Activated B cell treated with CpG ODN at 0.5 μM for 24 hours (primary cell): Measurements from ENCODE around the gene ZNF284. TPM values are rescaled to one million over a fixed set of nuclear protein-coding genes. Genes with fewer than 3 reads are reported as not detected.

ENCODE experiments used
- ATAC-seq: fragments of 200-7000 bp; cut with Tn5 transposase; one replicate; pipeline ENCODE4 v1.10.0; 2021; ENCODE audit warnings: low read depth, mild to moderate bottlenecking, moderate library complexity
- CTCF ChIA-PET: fragments of 350-600 bp; sonication (Branson Sonifier 250); formaldehyde crosslinking; loops from one replicate; lab custom pipeline; 2021; ENCODE audit warnings: antibody characterized with exemption; lab: Charles Lee
- POLR2A ChIA-PET: fragments of 350-600 bp; sonication (Branson Sonifier 250); formaldehyde crosslinking; loops from one replicate; lab custom pipeline; 2021; ENCODE audit warnings: antibody characterized with exemption; lab: Charles Lee
- DNase-seq: peaks from one replicate; pipeline ENCODE4 v3.0.0; 2022
- H3K27ac Mint-ChIP-seq: one replicate; pipeline ENCODE4 v1.8.0; 2020; ENCODE audit warnings: mixed read lengths
- H3K27me3 Mint-ChIP-seq: one replicate; pipeline ENCODE4 v1.8.0; 2021; ENCODE audit warnings: mixed read lengths
- H3K36me3 Mint-ChIP-seq: one replicate; pipeline ENCODE4 v1.8.0; 2021; ENCODE audit warnings: low read depth, mixed read lengths
- H3K4me1 Mint-ChIP-seq: one replicate; pipeline ENCODE4 v1.8.0; 2021; ENCODE audit warnings: mixed read lengths
- H3K4me3 Mint-ChIP-seq: one replicate; pipeline ENCODE4 v1.8.0; 2020; ENCODE audit warnings: mild to moderate bottlenecking, mixed read lengths
- H3K9me3 Mint-ChIP-seq: one replicate; pipeline ENCODE4 v1.8.0; 2020; ENCODE audit warnings: mixed read lengths
- CTCF ChIP-seq: fragments of 200-600 bp; IDR thresholded peaks from one replicate; pipeline ENCODE4 v1.8.0; 2022; ENCODE audit warnings: antibody characterized with exemption, mild to moderate bottlenecking
- intact Hi-C: fragments of 100-400 bp; cut with micrococcal nuclease; formaldehyde crosslinking; loops from one replicate; pipeline ENCODE4 v1.15.1; 2024
- total RNA-seq: library from RNA; stranded (reverse); gene quantifications from 2 replicates; pipeline ENCODE4 v1.2.3, GENCODE V29; 2022

Gene ZNF284
- total RNA-seq, 1 donor from 2014 or later: 2.1 TPM

- no peak for DNase-seq
- H3K27ac Mint-ChIP-seq: no peak overlapping the region
Measured at GRCh38 chr19:44072543-44073401, 813 bp downstream of the ZNF284 start.

DNA sequence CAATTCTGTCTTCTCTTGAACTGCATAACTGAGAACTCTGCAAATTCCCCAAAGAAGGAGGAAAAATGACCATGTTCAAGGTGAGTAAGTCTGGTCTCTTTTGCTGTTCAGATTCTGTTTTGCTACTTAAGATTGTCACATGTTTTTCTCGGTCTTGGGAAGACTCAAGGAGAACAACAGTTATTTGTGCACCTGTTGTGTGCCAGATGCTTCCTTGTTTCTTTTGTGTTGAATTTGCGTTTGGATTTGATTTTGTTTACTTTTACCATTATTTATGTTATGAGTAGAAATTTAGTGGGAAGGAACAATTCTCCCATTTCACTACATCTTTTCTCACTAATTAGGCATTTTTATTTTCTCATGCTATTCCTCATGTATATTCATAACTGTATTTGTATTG, 4.4 kb downstream of the ZNF284 start:
- H3K4me3 Mint-ChIP-seq: no peak overlapping the region
- H3K27ac Mint-ChIP-seq: no peak overlapping the region
- no peak for ATAC-seq
- intact Hi-C loops: no loop called here
- H3K27me3 Mint-ChIP-seq: no peaks in the 10 kb centered on the region
- peaks cover 6% of the 10 kb centered on the region for H3K9me3 Mint-ChIP-seq
- ChIA-PET CTCF (no interaction called here), POLR2A (no interaction called here)
- DNase-seq: no peak
- peaks cover 21% of the 10 kb centered on the region for H3K4me1 Mint-ChIP-seq
- TF ChIP-seq CTCF: no peak
- peaks cover 33% of the 10 kb centered on the region for H3K36me3 Mint-ChIP-seq

More at GRCh38 chr19:44072543-44073401, 813 bp downstream of the ZNF284 start:
- Mint-ChIP-seq H3K9me3 (peaks cover 22% of the 10 kb centered on the region), H3K4me1 (peaks cover 26% of the 10 kb centered on the region), H3K27me3 (peaks cover 1% of the 10 kb centered on the region), H3K36me3 (peaks cover 32% of the 10 kb centered on the region), H3K4me3 (peak overlapping the region; percentile 94)
- ChIA-PET CTCF (interaction anchor here (1.0 kb wide), 1 partner anchor 22 kb away, joined by 4 read pairs; no protein-coding TSS in a partner anchor), POLR2A (interaction anchor here (0.6 to 1.4 kb wide), 4 partner anchors 22 to 138 kb away, joined by 3 to 6 read pairs (median 4); partner anchors contain the start of genes ZNF224, ZNF230 and ZNF45)
- intact Hi-C loops: loop anchor here (1.0 to 2.0 kb wide), 7 partner anchors 21 to 137 kb away; partner anchors contain the start of genes ZNF222, ZNF224, ZNF225 and ZNF226
- no peak for TF ChIP-seq CTCF
- peak; percentile 5 for ATAC-seq

DNA sequence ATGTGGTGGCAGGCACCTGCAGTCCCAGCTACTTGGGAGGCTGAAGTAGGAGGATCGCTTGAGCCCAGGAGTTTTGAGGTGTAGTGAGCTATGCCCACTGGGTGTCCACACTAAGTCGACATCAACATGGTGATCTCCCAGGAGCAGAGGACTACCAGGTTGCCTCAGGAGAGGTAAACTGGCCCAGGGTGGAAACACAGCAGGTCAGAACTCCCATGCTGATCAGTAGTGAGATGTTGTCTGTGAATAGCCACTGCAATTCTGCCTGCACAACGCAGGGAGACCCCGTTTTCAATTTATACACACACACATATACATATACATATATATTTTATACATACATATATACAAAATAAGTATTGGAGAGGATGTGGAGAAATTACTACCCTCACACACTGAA, 20.1 kb downstream of the ZNF284 start:
- intact Hi-C loops: loop anchor here (5.0 kb wide), 1 partner anchor 310 kb away; the partner anchor contains the start of gene ZNF285
- DNase-seq (no peak), ATAC-seq (no peak)
- ChIA-PET CTCF (no interaction called here), POLR2A (no interaction called here)
- H3K4me1 Mint-ChIP-seq: peaks cover 14% of the 10 kb centered on the region
- H3K36me3 Mint-ChIP-seq: peaks cover 29% of the 10 kb centered on the region
- H3K27me3 Mint-ChIP-seq: no peaks in the 10 kb centered on the region
- no peak overlapping the region for H3K27ac Mint-ChIP-seq
- H3K4me3 Mint-ChIP-seq: no peak overlapping the region
- H3K9me3 Mint-ChIP-seq: no peaks in the 10 kb centered on the region
- no peak for TF ChIP-seq CTCF

DNA sequence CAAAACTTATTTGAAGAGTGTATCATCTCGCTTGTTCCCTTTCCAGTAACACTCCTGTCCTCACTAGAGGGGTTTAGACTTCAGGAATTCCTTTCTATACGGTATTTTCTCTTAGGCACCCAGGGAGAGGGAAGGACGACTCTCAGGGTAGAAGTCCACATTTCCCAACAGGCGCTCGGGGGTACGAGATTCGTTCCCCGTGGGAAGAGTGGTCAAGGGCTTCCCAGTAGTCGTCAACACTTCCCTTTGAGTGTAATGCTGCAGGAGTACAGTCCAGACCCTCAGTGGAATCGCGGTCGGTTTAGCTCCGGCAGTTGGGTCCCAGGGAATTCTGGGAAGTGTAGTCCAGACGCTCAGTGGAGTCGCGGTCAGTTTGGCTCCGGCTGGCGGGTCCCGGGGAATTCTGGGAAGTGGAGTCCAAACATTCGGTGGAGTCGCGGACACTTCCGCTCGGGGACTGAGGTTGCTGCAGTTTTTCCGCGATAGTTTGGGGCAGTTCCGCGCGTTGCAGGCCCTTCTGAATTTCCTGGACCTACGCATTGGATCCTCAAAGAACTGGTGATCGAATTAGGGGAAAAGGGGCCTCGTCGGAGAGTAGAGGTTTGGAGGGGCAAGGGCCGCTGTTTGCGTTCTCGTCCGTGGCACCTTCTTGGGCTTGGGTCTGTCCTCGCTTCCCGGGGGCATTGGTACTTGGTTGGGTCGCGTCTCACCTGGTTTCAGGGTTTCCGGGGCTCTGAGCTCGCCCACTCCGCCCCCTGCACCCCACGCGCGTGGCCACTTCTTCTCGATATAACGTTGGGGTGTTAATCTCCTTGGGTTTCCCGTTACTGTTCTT, 22.2 kb downstream of the ZNF284 start, which contains the start of gene ZNF224:
Gene ZNF224 (plus strand): TSS at position 431 of the 835 bp plus-strand sequence. CDS start 3,513 bp downstream, outside the sequence.
- H3K27me3 Mint-ChIP-seq: no peaks in the 10 kb centered on the region
- peak; percentile 66 for DNase-seq
- no peak for TF ChIP-seq CTCF
- H3K4me3 Mint-ChIP-seq: peak within 1 kb of the TSS; percentile 99
- peaks cover 14% of the 10 kb centered on the region for H3K4me1 Mint-ChIP-seq
- peak within 1 kb of the TSS; percentile 89 for H3K27ac Mint-ChIP-seq
- no peaks in the 10 kb centered on the region for H3K9me3 Mint-ChIP-seq
- H3K36me3 Mint-ChIP-seq: peaks cover 37% of the 10 kb centered on the region
- POLR2A ChIA-PET: interaction anchor here (0.5 to 2.4 kb wide), 15 partner anchors 16 to 406 kb away, joined by 3 to 20 read pairs (median 6); partner anchors contain the start of genes ZNF180, ZNF223, ZNF225 and ZNF226
- intact Hi-C loops: loop anchor here (1.0 to 5.0 kb wide), 12 partner anchors 19 to 406 kb away; partner anchors contain the start of genes ZNF155, ZNF180, ZNF222 and ZNF225
- ATAC-seq: peak; percentile 93
- CTCF ChIA-PET: interaction anchor here (1.2 to 1.7 kb wide), 5 partner anchors 20 to 159 kb away, joined by 3 to 6 read pairs (median 3); partner anchors contain the start of genes ZNF221 and ZNF45
